Measurements from ENCODE around the gene OGG1. TPM values are rescaled to one million over a fixed set of nuclear protein-coding genes. Genes with fewer than 3 reads are reported as not detected.
A peak's percentile ranks its signal among the peaks of the same experiment; 100 is the strongest.

The OGG1 gene
- total RNA-seq, 3 donors from 2014 or later = 23.3 to 33.0 (median 28.6) TPM

DNA sequence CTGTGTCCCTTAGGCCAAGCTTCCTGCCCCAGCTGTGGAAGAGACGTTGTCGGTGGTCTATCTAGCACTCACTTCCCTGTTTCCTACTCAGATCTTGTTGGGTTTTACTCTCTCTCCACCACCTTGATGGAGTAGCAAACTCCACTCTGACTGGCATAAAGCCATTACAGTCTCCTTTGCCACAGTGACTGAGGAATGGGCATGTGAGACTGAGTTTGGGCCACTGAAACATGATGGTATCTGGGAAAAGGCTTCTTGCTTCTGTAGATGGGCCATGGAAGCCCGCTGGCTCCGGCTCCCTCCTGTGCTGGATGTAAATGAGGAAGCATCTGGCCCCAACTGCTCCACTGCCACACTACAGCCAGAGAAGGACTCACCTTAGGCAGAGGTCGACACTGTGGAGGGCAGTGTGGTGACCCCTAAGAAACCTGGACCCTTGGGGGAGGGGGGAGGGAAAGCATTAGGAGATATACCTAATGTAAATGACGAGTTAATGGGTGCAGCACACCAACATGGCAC lies 29.4 kb downstream of the OGG1 start:
- no peak overlapping the region for H3K4me3 ChIP-seq
- ATAC-seq (no peak), DNase-seq (no peak)
- H3K36me3 ChIP-seq (ENCODE audit: low read depth) = no peaks in the 10 kb centered on the region
- H3K9me3 ChIP-seq = no peaks in the 10 kb centered on the region
- TF ChIP-seq, protein P1, sequence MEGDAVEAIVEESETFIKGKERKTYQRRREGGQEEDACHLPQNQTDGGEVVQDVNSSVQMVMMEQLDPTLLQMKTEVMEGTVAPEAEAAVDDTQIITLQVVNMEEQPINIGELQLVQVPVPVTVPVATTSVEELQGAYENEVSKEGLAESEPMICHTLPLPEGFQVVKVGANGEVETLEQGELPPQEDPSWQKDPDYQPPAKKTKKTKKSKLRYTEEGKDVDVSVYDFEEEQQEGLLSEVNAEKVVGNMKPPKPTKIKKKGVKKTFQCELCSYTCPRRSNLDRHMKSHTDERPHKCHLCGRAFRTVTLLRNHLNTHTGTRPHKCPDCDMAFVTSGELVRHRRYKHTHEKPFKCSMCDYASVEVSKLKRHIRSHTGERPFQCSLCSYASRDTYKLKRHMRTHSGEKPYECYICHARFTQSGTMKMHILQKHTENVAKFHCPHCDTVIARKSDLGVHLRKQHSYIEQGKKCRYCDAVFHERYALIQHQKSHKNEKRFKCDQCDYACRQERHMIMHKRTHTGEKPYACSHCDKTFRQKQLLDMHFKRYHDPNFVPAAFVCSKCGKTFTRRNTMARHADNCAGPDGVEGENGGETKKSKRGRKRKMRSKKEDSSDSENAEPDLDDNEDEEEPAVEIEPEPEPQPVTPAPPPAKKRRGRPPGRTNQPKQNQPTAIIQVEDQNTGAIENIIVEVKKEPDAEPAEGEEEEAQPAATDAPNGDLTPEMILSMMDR (IDR thresholded peaks at IDR 0.05) = no peak
- H3K4me1 ChIP-seq (ENCODE audit: low read depth) = peaks cover 9% of the 10 kb centered on the region
- intact Hi-C loops (cut with DNase I, micrococcal nuclease) = no loop called here

- intact Hi-C loops (cut with DNase I, micrococcal nuclease) = no loop called here
- peak in 1 of 3 donors; percentile 68 for DNase-seq
- Histone ChIP-seq H3K4me3 (no peak overlapping the region), H3K9me3 (no peaks in the 10 kb centered on the region), H3K4me1 (ENCODE audit: low read depth) (peaks cover 9% of the 10 kb centered on the region), H3K36me3 (ENCODE audit: low read depth) (no peaks in the 10 kb centered on the region)
- TF ChIP-seq, protein P1 (IDR thresholded peaks at IDR 0.05) = no peak
- ATAC-seq = peak; percentile 62
These were observed 30.1 kb downstream of the OGG1 start for GRCh38 chr3:9779721-9780457.

GRCh38 chr3:9780458-9780812 lies 30.7 kb downstream of the OGG1 start:
- H3K4me3 ChIP-seq = no peak overlapping the region
- TF ChIP-seq, protein P1 (IDR thresholded peaks at IDR 0.05) = no peak
- no peaks in the 10 kb centered on the region for H3K9me3 ChIP-seq
- no peaks in the 10 kb centered on the region for H3K36me3 ChIP-seq (ENCODE audit: low read depth)
- intact Hi-C loops (cut with DNase I, micrococcal nuclease) = no loop called here
- ATAC-seq = no peak
- DNase-seq = no peak
- H3K4me1 ChIP-seq (ENCODE audit: low read depth) = peaks cover 9% of the 10 kb centered on the region

DNA sequence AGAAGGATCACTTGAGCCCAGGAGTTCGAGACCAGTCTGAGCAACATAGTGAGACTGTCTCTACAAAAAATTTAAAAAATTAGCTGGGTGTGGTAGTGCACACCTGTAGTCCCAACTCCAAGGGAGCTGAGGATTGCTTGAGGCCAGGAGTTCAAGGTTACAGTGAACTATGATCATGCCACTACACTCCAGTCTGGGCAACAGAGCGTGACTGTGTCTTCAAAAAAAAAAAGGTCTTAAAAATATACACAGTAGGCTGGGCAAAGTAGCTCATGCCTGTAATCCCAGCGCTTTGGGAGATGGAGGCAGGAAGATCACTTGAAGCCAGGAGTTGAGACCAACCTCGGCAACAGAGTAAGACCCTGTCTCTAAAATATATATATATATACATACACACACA lies 31.2 kb downstream of the OGG1 start:
- H3K4me3 ChIP-seq = no peak overlapping the region
- intact Hi-C loops (cut with DNase I, micrococcal nuclease) = no loop called here

DNA sequence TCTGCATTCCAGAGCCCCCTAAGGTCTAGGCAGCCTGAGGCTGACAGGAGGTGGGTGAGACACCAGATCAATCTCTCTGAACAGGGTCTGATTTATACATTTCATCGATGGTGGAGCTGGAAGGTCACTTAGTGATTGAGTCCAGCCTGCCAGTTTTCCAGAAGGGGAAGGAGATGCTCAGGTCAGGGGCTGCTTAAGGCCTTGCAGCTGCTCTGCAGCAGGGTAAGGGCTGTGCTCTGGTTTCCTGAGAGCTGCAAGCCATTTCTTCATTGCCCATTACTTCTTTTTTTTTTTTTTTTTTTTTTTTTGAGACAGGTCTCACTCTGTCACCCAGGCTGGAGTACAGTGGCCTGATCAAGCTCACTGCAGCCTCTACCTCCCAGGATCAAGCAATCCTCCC lies 31.8 kb downstream of the OGG1 start:
- DNase-seq (no peak), ATAC-seq (no peak)
- intact Hi-C loops (cut with DNase I, micrococcal nuclease) = no loop called here
- Histone ChIP-seq H3K36me3 (ENCODE audit: low read depth) (no peaks in the 10 kb centered on the region), H3K9me3 (no peaks in the 10 kb centered on the region), H3K4me1 (ENCODE audit: low read depth) (peaks cover 9% of the 10 kb centered on the region), H3K4me3 (no peak overlapping the region)
- TF ChIP-seq, protein P1 (IDR thresholded peaks at IDR 0.05) = no peak

More for the DNA sequence above, 31.2 kb downstream of the OGG1 start:
- Histone ChIP-seq H3K36me3 (ENCODE audit: low read depth) (no peaks in the 10 kb centered on the region), H3K9me3 (no peaks in the 10 kb centered on the region), H3K4me1 (ENCODE audit: low read depth) (peaks cover 9% of the 10 kb centered on the region)
- TF ChIP-seq, protein P1 (IDR thresholded peaks at IDR 0.05) = no peak
- DNase-seq (no peak), ATAC-seq (no peak)

Data from mucosa of descending colon (tissue), 3 donors.